Measurements from ENCODE around the gene PHYH.

Gene PHYH

DNA sequence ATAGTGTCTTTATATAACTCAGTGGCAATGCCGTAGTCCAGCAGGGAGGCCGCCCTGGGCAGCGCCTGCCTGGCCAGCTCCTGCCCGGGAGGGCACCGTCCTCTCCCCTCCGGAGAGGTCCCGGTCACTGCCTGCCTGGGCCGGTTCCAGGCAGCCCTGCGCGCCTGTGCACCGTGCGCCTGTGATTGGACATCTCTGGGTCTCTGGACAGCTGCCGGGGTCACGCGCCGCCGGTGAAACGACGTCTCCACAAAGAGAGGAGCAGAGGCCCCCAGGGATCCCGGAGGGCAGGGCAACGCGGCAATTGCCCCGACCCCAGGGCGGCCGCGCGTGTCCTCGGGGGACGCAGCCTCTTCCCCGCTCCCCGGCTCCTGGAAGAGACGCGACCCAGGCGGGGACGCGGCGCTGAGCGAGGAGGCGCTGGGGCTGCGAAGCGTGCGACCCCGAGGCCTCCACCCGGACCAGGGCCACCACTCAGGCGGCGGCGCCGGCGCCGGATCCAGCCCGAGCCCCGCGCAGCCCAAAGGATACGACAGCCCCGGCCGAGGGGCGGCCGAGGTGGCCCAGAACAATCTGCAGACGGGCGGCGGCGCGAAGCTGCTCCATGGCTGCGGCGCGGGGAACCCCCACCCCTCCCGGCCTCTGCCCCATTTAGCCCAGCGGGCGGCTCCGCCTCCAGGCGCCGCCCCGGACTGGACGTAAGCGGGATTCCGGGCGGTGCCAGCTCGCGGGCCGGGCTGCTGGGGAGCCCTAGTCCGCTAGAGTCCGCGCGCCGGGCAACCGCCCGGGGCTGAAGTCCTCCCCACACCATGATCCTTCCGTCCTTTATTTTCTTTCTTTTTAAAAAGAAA, at the start of gene PHYH:
Gene PHYH (minus strand): TSS at position 628 of the 851 bp plus-strand sequence. CDS start 22 bp downstream, at position 606.
- Histone ChIP-seq H3K36me3 (replicated peaks) (no peaks in the 10 kb centered on the region), H3K27me3 (replicated peaks) (no peaks in the 10 kb centered on the region), H3K27ac (peak within 1 kb of the TSS; percentile 53), H3K4me3 (ENCODE audit: low read depth, low read length) (peak within 1 kb of the TSS; percentile 65)
- in situ Hi-C loops (cut with HindIII; ENCODE audit: low pct_ligation_motif_present, low sequenced_read_pairs), result no loop called here
- DNase-seq, result peak; percentile 36
- TF ChIP-seq, protein P1, sequence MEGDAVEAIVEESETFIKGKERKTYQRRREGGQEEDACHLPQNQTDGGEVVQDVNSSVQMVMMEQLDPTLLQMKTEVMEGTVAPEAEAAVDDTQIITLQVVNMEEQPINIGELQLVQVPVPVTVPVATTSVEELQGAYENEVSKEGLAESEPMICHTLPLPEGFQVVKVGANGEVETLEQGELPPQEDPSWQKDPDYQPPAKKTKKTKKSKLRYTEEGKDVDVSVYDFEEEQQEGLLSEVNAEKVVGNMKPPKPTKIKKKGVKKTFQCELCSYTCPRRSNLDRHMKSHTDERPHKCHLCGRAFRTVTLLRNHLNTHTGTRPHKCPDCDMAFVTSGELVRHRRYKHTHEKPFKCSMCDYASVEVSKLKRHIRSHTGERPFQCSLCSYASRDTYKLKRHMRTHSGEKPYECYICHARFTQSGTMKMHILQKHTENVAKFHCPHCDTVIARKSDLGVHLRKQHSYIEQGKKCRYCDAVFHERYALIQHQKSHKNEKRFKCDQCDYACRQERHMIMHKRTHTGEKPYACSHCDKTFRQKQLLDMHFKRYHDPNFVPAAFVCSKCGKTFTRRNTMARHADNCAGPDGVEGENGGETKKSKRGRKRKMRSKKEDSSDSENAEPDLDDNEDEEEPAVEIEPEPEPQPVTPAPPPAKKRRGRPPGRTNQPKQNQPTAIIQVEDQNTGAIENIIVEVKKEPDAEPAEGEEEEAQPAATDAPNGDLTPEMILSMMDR (IDR thresholded peaks at IDR 0.05; ENCODE audit: low read depth, low read length, missing control alignments), result no peak

DNA sequence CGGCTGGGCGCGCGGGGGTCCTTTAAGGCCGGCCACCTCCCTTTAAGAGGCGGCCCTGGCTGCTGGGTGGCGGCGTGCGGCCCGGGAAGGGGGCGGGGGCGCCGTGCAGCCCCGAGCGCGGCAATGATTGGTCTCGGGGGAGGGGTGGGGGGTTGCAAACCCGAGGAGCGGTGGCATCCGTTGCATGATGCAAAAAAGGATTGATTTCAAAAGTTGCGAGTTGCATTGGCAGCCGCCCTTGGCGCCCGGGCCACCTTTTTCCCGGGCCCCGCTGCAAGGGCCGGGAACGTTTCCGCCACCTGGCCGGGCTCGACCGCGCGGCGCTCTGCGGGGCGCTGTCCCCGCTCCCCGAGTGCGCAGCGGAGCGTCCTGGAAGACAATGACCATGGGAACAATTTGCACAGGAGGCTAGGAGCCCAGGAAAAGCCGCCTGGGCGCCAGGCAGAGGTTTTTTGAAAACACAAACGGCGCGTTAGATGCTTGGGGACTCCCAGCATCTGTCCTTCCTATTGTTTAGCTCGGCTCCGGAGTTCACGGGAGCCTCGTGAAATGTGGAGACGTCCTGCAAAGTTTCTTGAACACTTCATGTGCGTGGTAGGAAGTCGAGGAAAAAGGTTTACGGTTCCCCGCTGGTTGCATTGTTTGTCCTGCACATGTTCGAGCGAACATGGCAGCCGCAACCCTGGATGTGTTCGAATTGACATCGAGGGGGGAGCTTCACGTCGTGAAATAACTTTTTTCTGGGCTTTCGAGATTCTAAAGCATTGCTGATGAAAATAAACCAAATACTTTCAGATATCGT, 48.6 kb upstream of the PHYH start, which contains the start of gene SEPHS1:
Gene SEPHS1 (minus strand): TSS at position 78 of the 802 bp plus-strand sequence. CDS start 3,343 bp downstream, outside the sequence.
- in situ Hi-C loops (cut with HindIII; ENCODE audit: low pct_ligation_motif_present, low sequenced_read_pairs), result no loop called here
- Histone ChIP-seq H3K27me3 (replicated peaks) (peaks cover 20% of the 10 kb centered on the region), H3K36me3 (replicated peaks) (no peaks in the 10 kb centered on the region), H3K27ac (peak within 1 kb of the TSS; percentile 90), H3K4me3 (ENCODE audit: low read depth, low read length) (peak within 1 kb of the TSS; percentile 62)
- TF ChIP-seq, protein P1 (IDR thresholded peaks at IDR 0.05; ENCODE audit: low read depth, low read length, missing control alignments), result no peak
- DNase-seq, result peak; percentile 28

DNA sequence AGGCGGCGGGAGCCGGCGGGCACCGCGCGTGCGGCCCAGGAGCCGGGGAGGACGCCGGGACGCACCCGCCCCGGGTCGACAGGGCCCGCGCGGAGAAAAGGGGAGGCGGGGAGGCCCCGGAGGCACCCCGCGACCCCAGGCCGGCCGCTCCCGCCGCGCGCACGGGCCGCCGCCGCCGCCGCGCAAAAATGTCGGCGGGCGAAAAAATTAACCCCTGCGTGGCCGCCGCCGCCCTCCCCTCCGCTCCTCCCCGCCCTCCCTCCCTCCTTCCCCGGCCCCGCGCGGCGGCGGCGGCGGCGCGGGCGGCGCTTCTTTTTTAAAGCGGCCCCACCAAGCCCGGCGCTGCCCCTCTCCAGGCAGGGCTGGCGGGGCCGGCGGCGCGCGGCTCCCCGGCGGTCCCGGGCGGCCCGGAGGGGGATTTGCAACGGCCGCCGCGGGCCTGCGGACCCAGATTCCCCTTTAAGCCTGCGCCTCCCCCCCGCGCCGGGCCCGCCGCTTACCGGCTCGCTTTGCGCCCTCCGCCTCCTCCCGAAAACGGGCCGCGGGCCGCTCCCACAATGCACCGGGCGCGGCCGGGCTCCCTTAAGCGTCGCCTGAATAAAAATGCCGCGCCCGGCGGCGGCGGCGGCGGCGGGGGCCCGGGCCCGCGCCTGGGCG, 47.8 kb upstream of the PHYH start:
- Histone ChIP-seq H3K27ac (peak overlapping the region; percentile 90), H3K36me3 (replicated peaks) (no peaks in the 10 kb centered on the region), H3K4me3 (ENCODE audit: low read depth, low read length) (peak overlapping the region; percentile 62), H3K27me3 (replicated peaks) (peaks cover 20% of the 10 kb centered on the region)
- DNase-seq, result peak; percentile 24
- in situ Hi-C loops (cut with HindIII; ENCODE audit: low pct_ligation_motif_present, low sequenced_read_pairs), result no loop called here
- TF ChIP-seq, protein P1 (IDR thresholded peaks at IDR 0.05; ENCODE audit: low read depth, low read length, missing control alignments), result no peak

DNA sequence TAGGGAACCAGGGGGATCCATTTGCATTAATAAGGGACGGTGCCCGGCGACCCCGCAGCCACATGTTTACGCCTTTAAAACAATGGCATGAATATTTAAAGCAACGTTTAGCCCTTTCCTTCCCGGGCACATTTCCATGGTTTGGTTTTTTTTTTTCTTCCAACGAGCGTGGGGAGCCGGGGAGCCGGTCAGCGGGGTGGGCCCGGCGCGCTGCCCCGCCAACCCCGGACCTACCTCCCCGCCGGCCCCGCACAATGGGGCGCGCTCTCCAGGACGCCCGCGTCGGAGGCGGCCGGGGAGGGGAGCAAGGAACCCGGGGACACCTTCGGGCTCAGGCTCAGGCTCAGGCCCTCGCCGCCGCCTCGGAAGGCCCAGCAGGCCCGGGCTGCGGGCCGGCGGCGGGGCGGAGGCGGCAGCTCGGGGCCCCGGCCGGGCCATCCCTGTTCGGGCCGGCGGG, 47.2 kb upstream of the PHYH start:
- Histone ChIP-seq H3K27ac (peak overlapping the region; percentile 90), H3K27me3 (replicated peaks) (peaks cover 16% of the 10 kb centered on the region), H3K36me3 (replicated peaks) (no peaks in the 10 kb centered on the region), H3K4me3 (ENCODE audit: low read depth, low read length) (peak overlapping the region; percentile 62)
- TF ChIP-seq, protein P1 (IDR thresholded peaks at IDR 0.05; ENCODE audit: low read depth, low read length, missing control alignments), result no peak
- in situ Hi-C loops (cut with HindIII; ENCODE audit: low pct_ligation_motif_present, low sequenced_read_pairs), result no loop called here
- DNase-seq, result no peak

DNA sequence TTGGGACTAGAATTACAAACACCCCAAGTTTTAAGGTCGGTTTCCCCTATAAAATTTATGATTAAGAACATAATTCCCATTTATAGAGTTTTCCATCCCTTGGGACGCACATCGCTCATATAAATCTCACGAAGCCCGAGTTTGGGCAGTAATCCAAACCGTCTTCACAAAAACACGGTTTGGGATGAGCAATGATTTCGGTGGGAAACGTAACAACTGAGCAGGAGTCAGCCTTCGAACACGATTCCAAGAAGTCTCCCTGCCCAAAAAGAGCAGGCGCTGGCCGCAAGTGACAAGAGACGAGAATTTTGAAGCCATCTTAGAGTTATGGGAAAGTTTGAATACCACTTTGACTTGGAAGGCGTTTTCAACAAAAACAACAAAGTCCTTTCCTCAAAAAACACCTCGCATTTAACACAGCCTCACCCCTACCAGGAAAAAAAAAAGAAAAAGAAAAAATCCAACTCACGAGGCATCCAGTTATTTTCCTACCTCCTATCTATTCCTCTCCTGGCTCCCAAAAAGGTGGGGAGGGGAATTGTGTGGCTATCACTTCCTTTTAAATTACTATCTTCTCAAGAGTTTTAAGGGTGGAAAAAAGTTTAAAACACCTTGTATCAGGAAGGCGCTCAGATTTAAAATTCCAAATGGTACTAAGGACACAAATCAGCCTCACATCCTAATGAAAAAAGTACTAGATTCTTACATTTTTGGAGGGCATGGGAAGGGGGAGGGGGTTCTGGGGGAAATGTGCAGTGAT, 46.6 kb upstream of the PHYH start:
- TF ChIP-seq, protein P1 (IDR thresholded peaks at IDR 0.05; ENCODE audit: low read depth, low read length, missing control alignments), result no peak
- peak; percentile 43 for DNase-seq
- H3K27ac ChIP-seq, result peak overlapping the region; percentile 90
- H3K36me3 ChIP-seq (replicated peaks), result no peaks in the 10 kb centered on the region
- in situ Hi-C loops (cut with HindIII; ENCODE audit: low pct_ligation_motif_present, low sequenced_read_pairs), result no loop called here
- H3K4me3 ChIP-seq (ENCODE audit: low read depth, low read length), result peak overlapping the region; percentile 62
- peaks cover 10% of the 10 kb centered on the region for H3K27me3 ChIP-seq (replicated peaks)

Data from brain microvascular endothelial cell (primary cell).